ENCODE data around the gene STAT5B.
"Not testable (repeated sequence)": the region's sequence is repeated elsewhere in the genome, so short reads cannot be mapped to it uniquely, and the experiment has no call there.

The STAT5B gene

GRCh38 chr17:42241871-42242270 lies 34.3 kb downstream of the STAT5B start:
- no peak for ATAC-seq
- TF ChIP-seq ISL1 (CRISPR knock-in tag; IDR thresholded peaks at IDR 0.05) (no peak), CSDC2 (CRISPR knock-in tag; IDR thresholded peaks at IDR 0.05) (no peak), ZNF8 (CRISPR knock-in tag; IDR thresholded peaks at IDR 0.05) (no peak)

GRCh38 chr17:42240863-42241262 lies 35.3 kb downstream of the STAT5B start:
- not testable (repeated sequence) for ATAC-seq

- TF ChIP-seq TOX (CRISPR knock-in tag; IDR thresholded peaks at IDR 0.05; ENCODE audit: borderline replicate concordance) (no peak), POU6F1 (CRISPR knock-in tag; IDR thresholded peaks at IDR 0.05; ENCODE audit: borderline replicate concordance, low read depth) (no peak), ZC3H10 (CRISPR knock-in tag; IDR thresholded peaks at IDR 0.05) (no peak), ZNF70 (CRISPR knock-in tag; IDR thresholded peaks at IDR 0.05) (no peak), PPARA (CRISPR knock-in tag; IDR thresholded peaks at IDR 0.05; ENCODE audit: borderline replicate concordance) (no peak), CREB5 (CRISPR knock-in tag; IDR thresholded peaks at IDR 0.05; ENCODE audit: low read depth) (no peak), CSDC2 (CRISPR knock-in tag; IDR thresholded peaks at IDR 0.05) (no peak), ZFP3 (CRISPR knock-in tag; IDR thresholded peaks at IDR 0.05) (no peak), ESRRG (CRISPR knock-in tag; IDR thresholded peaks at IDR 0.05) (no peak), RARB (CRISPR knock-in tag; IDR thresholded peaks at IDR 0.05) (no peak), TCF4 (CRISPR knock-in tag; IDR thresholded peaks at IDR 0.05; ENCODE audit: borderline replicate concordance) (no peak), ZFP30 (CRISPR knock-in tag; IDR thresholded peaks at IDR 0.05) (no peak), PATZ1 (CRISPR knock-in tag; IDR thresholded peaks at IDR 0.05; ENCODE audit: borderline replicate concordance) (no peak), ARNTL (CRISPR knock-in tag; IDR thresholded peaks at IDR 0.05; ENCODE audit: borderline replicate concordance, low read depth) (no peak), TSHZ2 (CRISPR knock-in tag; IDR thresholded peaks at IDR 0.05) (no peak), ZNF8 (CRISPR knock-in tag; IDR thresholded peaks at IDR 0.05) (no peak), ISL1 (CRISPR knock-in tag; IDR thresholded peaks at IDR 0.05) (no peak), CSRNP3 (CRISPR knock-in tag; IDR thresholded peaks at IDR 0.05) (no peak), OSR1 (CRISPR knock-in tag; IDR thresholded peaks at IDR 0.05) (no peak), SNAI2 (CRISPR knock-in tag; IDR thresholded peaks at IDR 0.05) (no peak)
- ATAC-seq, result no peak
Observed at GRCh38 chr17:42240201-42240600, 36.0 kb downstream of the STAT5B start.

- ATAC-seq, result not testable (repeated sequence)
Observed at GRCh38 chr17:42239576-42239975, 36.6 kb downstream of the STAT5B start.

Measured in SK-N-SH treated with all-trans-retinoic acid at 6 μM for 48 hours (cell line).